GM21529 (cell line): ENCODE data around the gene DAPK1.

ENCODE experiments used
- ATAC-seq: cut with Tn5 transposase; IDR thresholded peaks from one replicate; pipeline ENCODE4 v1.9.1; 2021; ENCODE audit not compliant: unreplicated experiment

Gene DAPK1

GRCh38 chr9:87681271-87682061 is 183.8 kb downstream of the DAPK1 start:
- ATAC-seq, result no peak

GRCh38 chr9:87682085-87682484 is 184.4 kb downstream of the DAPK1 start:
- no peak for ATAC-seq

GRCh38 chr9:87682618-87683017 is 185.0 kb downstream of the DAPK1 start:
- ATAC-seq, result no peak

GRCh38 chr9:87683751-87684626 is 186.3 kb downstream of the DAPK1 start:
- ATAC-seq, result no peak

- no peak for ATAC-seq
These were observed 187.1 kb downstream of the DAPK1 start for GRCh38 chr9:87684627-87685219.

GRCh38 chr9:87685441-87685840 is 187.8 kb downstream of the DAPK1 start:
- no peak for ATAC-seq

- ATAC-seq, result no peak
These were observed 188.3 kb downstream of the DAPK1 start for GRCh38 chr9:87685871-87686519.

- no peak for ATAC-seq
These were observed 188.9 kb downstream of the DAPK1 start for GRCh38 chr9:87686520-87687090.

GRCh38 chr9:87687207-87687606 is 189.5 kb downstream of the DAPK1 start:
- no peak for ATAC-seq

- ATAC-seq, result no peak
These were observed 196.6 kb downstream of the DAPK1 start for GRCh38 chr9:87694236-87694755.

GRCh38 chr9:87695523-87695922 is 197.9 kb downstream of the DAPK1 start:
- ATAC-seq, result no peak

- no peak for ATAC-seq
These were observed 199.0 kb downstream of the DAPK1 start for GRCh38 chr9:87696641-87697040.

- ATAC-seq, result no peak
These were observed 200.6 kb downstream of the DAPK1 start for GRCh38 chr9:87698069-87698809.

GRCh38 chr9:87699835-87700234 is 202.2 kb downstream of the DAPK1 start:
- no peak for ATAC-seq

GRCh38 chr9:87701491-87701890 is 203.8 kb downstream of the DAPK1 start:
- no peak for ATAC-seq

GRCh38 chr9:87701931-87702421 is 204.3 kb downstream of the DAPK1 start:
- ATAC-seq, result no peak

GRCh38 chr9:87702921-87703320 is 205.3 kb downstream of the DAPK1 start:
- ATAC-seq, result no peak

- no peak for ATAC-seq
These were observed 206.1 kb downstream of the DAPK1 start for GRCh38 chr9:87703636-87704276.

GRCh38 chr9:87704342-87704741 is 206.7 kb downstream of the DAPK1 start:
- ATAC-seq, result no peak
